HepG2 (cell line): Measurements from ENCODE around the gene CDK11B. TPM values are rescaled to one million over a fixed set of nuclear protein-coding genes. Genes with fewer than 3 reads are reported as not detected.

Source experiments
- ATAC-seq: fragments of 200-7000 bp; cut with Tn5 transposase; 3 replicates; pipeline ENCODE4 v1.9.1; 2020; ENCODE audit warnings: mild to moderate bottlenecking, moderate library complexity
- BruUV-seq: library from RNA; stranded (reverse); fragments of 400-500 nt; replicated peaks from 2 replicates; lab custom pipeline; 2021; lab: Mats Ljungman, UMichigan
- CTCF ChIA-PET: fragments of 300-600 bp; formaldehyde crosslinking; extraction: SDS; loops from one replicate; lab custom pipeline; 2021; ENCODE audit warnings: low total read pairs, inconsistent platforms, low intra/inter-chr PET ratio; lab: Yijun Ruan, JAX
- POLR2A ChIA-PET: fragments of 350-600 bp; sonication (Branson Sonifier 250); formaldehyde crosslinking; loops from one replicate; lab custom pipeline; 2020; ENCODE audit warnings: antibody characterized with exemption, inconsistent platforms; lab: Yijun Ruan, JAX
- DNase-seq: peaks from one replicate; pipeline ENCODE4 v3.0.0-alpha.2; 2015; ENCODE audit warnings: low spot score
- FAIRE-seq: peaks from 3 replicates; lab custom pipeline; 2011; peaks lifted over from hg19 to GRCh38; lab: Jason Lieb, UNC
- H2AFZ ChIP-seq: one replicate; pipeline ENCODE4 v1.6.1; 2011; ENCODE audit warnings: low read length, inconsistent platforms
- H3K27ac ChIP-seq: fragments of 300-600 bp; 3 replicates; pipeline ENCODE4 v1.8.0; 2011; ENCODE audit warnings: mixed run types, mild to moderate bottlenecking, mixed read lengths, low read length, inconsistent platforms; ENCODE audit not compliant: insufficient read depth; ENCODE audit errors: extremely low read length
- H3K27me3 ChIP-seq, 2 experiments: fragments of 200-600 bp in 1 of 2; 2 replicates in 1 of 2; 3 replicates in 1 of 2; pipeline versions ENCODE4 v1.6.0 to v1.8.0; 2011; ENCODE audit warnings: low read length in 2 of 2, mild to moderate bottlenecking in 2 of 2, moderate library complexity in 2 of 2, inconsistent platforms in 1 of 2; ENCODE audit not compliant: insufficient read depth in 2 of 2, control insufficient read depth in 1 of 2
- H3K36me3 ChIP-seq, 2 experiments: fragments of 200-600 bp in 1 of 2; replicated peaks in 1 of 2; 2 replicates in 1 of 2; 3 replicates in 1 of 2; pipeline versions ENCODE4 v1.5.1 to v1.8.0; 2011; ENCODE audit warnings: low read length in 2 of 2, inconsistent platforms in 1 of 2; ENCODE audit not compliant: insufficient read depth in 2 of 2, control insufficient read depth in 1 of 2
- H3K4me1 ChIP-seq: 2 replicates; pipeline ENCODE4 v1.5.1; 2012; ENCODE audit warnings: low read length, inconsistent platforms; ENCODE audit not compliant: insufficient read depth
- H3K4me2 ChIP-seq: 2 replicates; pipeline ENCODE4 v1.6.0; 2011; ENCODE audit warnings: low read depth, low read length, inconsistent platforms
- H3K4me3 ChIP-seq, 3 experiments: fragments of 200-600 bp in 1 of 3; sonication (generic), shearing (Covaris generic) in 1 of 3; replicated peaks in 1 of 3; 2 replicates each; pipeline ENCODE4 v1.5.1; 2011 to 2016; ENCODE audit warnings: low read length in 3 of 3, inconsistent platforms in 2 of 3, low read depth in 2 of 3, mild to moderate bottlenecking in 2 of 3, control low read depth in 1 of 3, mixed read lengths in 1 of 3; ENCODE audit not compliant: insufficient read depth in 1 of 3
- H3K79me2 ChIP-seq: one replicate; pipeline ENCODE4 v1.6.1; 2011; ENCODE audit warnings: low read length, inconsistent platforms; ENCODE audit not compliant: insufficient read depth
- H3K9ac ChIP-seq: 2 replicates; pipeline ENCODE4 v1.6.0; 2011; ENCODE audit warnings: mild to moderate bottlenecking, low read depth, low read length, inconsistent platforms; ENCODE audit not compliant: insufficient read depth
- H3K9me3 ChIP-seq: 2 replicates; pipeline ENCODE4 v1.5.1; 2012; ENCODE audit warnings: mild to moderate bottlenecking, low read length
- H4K20me1 ChIP-seq: 2 replicates; pipeline ENCODE4 v1.6.0; 2011; ENCODE audit warnings: inconsistent platforms, mild to moderate bottlenecking, low read length, moderate library complexity; ENCODE audit not compliant: insufficient read depth
- AGO2 ChIP-seq: fragments of 200-400 bp; formaldehyde crosslinking; optimal IDR thresholded peaks from 2 replicates; pipeline ENCODE3; 2017; ENCODE audit warnings: mild to moderate bottlenecking, low read depth, low read length, moderate library complexity
- BATF2 ChIP-seq: sonication (generic); formaldehyde crosslinking; IDR thresholded peaks from 2 replicates; pipeline ENCODE4 v1.8.0; 2022; ENCODE audit warnings: mild to moderate bottlenecking, missing genetic modification reagents, moderate library complexity
- CREM ChIP-seq, 2 experiments: sonication (generic) in 1 of 2; formaldehyde crosslinking in 1 of 2; IDR thresholded peaks; 2 replicates each; pipeline versions ENCODE4 v1.4.0 to v1.6.1; 2016 to 2020; ENCODE audit warnings: antibody characterized with exemption in 1 of 2, mild to moderate bottlenecking in 1 of 2, missing genetic modification reagents in 1 of 2
- DMAP1 ChIP-seq: IDR thresholded peaks from 2 replicates; pipeline ENCODE4 v1.6.1; 2016
- GABPB1 ChIP-seq: IDR thresholded peaks from 2 replicates; pipeline ENCODE4 v1.6.1; 2016; ENCODE audit warnings: mild to moderate bottlenecking, missing genetic modification reagents, moderate library complexity, missing compliant biosample characterization
- GMEB1 ChIP-seq: sonication (generic); formaldehyde crosslinking; IDR thresholded peaks from 2 replicates; pipeline ENCODE4 v1.5.1; 2020; ENCODE audit warnings: missing genetic modification reagents, mild to moderate bottlenecking, borderline replicate concordance
- ISX ChIP-seq: sonication (generic); formaldehyde crosslinking; conservative IDR thresholded peaks from 2 replicates; pipeline ENCODE4 v1.5.0; 2020; ENCODE audit warnings: missing genetic modification reagents
- MTF2 ChIP-seq: sonication (generic); formaldehyde crosslinking; IDR thresholded peaks from 2 replicates; pipeline ENCODE4 v1.5.0; 2020; ENCODE audit warnings: missing genetic modification reagents, borderline replicate concordance
- MZF1 ChIP-seq: sonication (generic); formaldehyde crosslinking; IDR thresholded peaks from 2 replicates; pipeline ENCODE4 v1.8.1; 2023; ENCODE audit warnings: mild to moderate bottlenecking, missing genetic modification reagents, borderline replicate concordance
- PHF8 ChIP-seq: sonication (generic); formaldehyde crosslinking; IDR thresholded peaks from 2 replicates; pipeline ENCODE4 v1.5.0; 2020; ENCODE audit warnings: missing genetic modification reagents
- SALL1 ChIP-seq: sonication (generic); formaldehyde crosslinking; IDR thresholded peaks from 2 replicates; pipeline ENCODE4 v1.8.0; 2022; ENCODE audit warnings: mild to moderate bottlenecking, missing genetic modification reagents
- USF2 ChIP-seq, 2 experiments: sonication (generic) in 1 of 2; formaldehyde crosslinking in 1 of 2; IDR thresholded peaks; 2 replicates each; pipeline versions ENCODE4 v1.5.1 to v1.6.1; 2011 to 2020; ENCODE audit warnings: borderline replicate concordance in 1 of 2, low read depth in 1 of 2, low read length in 1 of 2, mild to moderate bottlenecking in 1 of 2, missing genetic modification reagents in 1 of 2, moderate library complexity in 1 of 2
- ZBTB3 ChIP-seq: sonication (generic); formaldehyde crosslinking; IDR thresholded peaks from 2 replicates; pipeline ENCODE4 v1.4.0; 2020; ENCODE audit warnings: low read depth, mild to moderate bottlenecking, moderate library complexity, missing genetic modification reagents, borderline replicate concordance
- ZFP41 ChIP-seq: sonication (generic); formaldehyde crosslinking; IDR thresholded peaks from 2 replicates; pipeline ENCODE4 v1.4.0; 2020; ENCODE audit warnings: mild to moderate bottlenecking, missing genetic modification reagents, borderline replicate concordance
- ZGPAT ChIP-seq: IDR thresholded peaks from 2 replicates; pipeline ENCODE4 v1.6.1; 2016; ENCODE audit warnings: mild to moderate bottlenecking
- ZKSCAN5 ChIP-seq: sonication (generic); formaldehyde crosslinking; IDR thresholded peaks from 2 replicates; pipeline ENCODE4 v1.5.1; 2020; ENCODE audit warnings: mild to moderate bottlenecking, missing genetic modification reagents
- ZNF263 ChIP-seq: sonication (generic); formaldehyde crosslinking; IDR thresholded peaks from 2 replicates; pipeline ENCODE4 v1.4.0; 2020; ENCODE audit warnings: missing genetic modification reagents
- ZNF430 ChIP-seq: sonication (generic); formaldehyde crosslinking; IDR thresholded peaks from 2 replicates; pipeline ENCODE4 v1.9.0; 2021; ENCODE audit warnings: mild to moderate bottlenecking, missing genetic modification reagents
- ZNF598 ChIP-seq: sonication (generic); formaldehyde crosslinking; IDR thresholded peaks from 2 replicates; pipeline ENCODE4 v1.5.1; 2020; ENCODE audit warnings: mild to moderate bottlenecking, missing genetic modification reagents, borderline replicate concordance
- WGBS: methylation state at CpG from one replicate; pipeline ENCODE4 v1.1.6; 2017; ENCODE audit warnings: low lambda C conversion rate; 5-methylcytosine and 5-hydroxymethylcytosine counted together
- in situ Hi-C: cut with HindIII; loops from 2 replicates; pipeline ENCODE4 v1.10.0; 2017; ENCODE audit warnings: low pct_unique_long_range_greater_than_20kb; ENCODE audit not compliant: extremely low pct_ligation_motif_present
- intact Hi-C: fragments of 100-400 bp; cut with micrococcal nuclease; formaldehyde crosslinking; loops from one replicate; pipeline ENCODE4 v1.10.0; 2022; ENCODE audit not compliant: unreplicated experiment
- polyA plus RNA-seq, 8 experiments: library from polyadenylated mRNA; depleted of rRNA in 3 of 8; stranded (reverse) in 7 of 8; unstranded in 1 of 8; fragments of >200 nt; fragmentation: Illumina TruSeq in 4 of 8; extraction: Trizol in 4 of 8; gene quantifications; 2 replicates each; pipeline versions ENCODE4 v1.2.1 to v1.2.3, GENCODE V29; 2011 to 2016; ENCODE audit warnings: low read depth in 4 of 8, missing spikeins in 1 of 8, mixed read lengths in 1 of 8; ENCODE audit not compliant: insufficient read depth in 1 of 8
- total RNA-seq, 5 experiments: library from RNA; depleted of rRNA; stranded (reverse); fragments of >200 nt; fragmentation: Illumina TruSeq; extraction: Trizol; gene quantifications; 2 replicates each; pipeline ENCODE4 v1.2.3, GENCODE V29; 2016; ENCODE audit warnings: low read depth in 1 of 5

CDK11B gene
- total and polyA plus RNA-seq, 2 of the 13 experiments (the other 11 are each of a cell fraction or from before 2014, with no cell fraction given): 3.6 to 15.1 TPM

GRCh38 chr1:1631782-1632420, 26.9 kb downstream of the CDK11B start, which contains the start of gene MMP23B:
MMP23B (plus strand) TSS chr1:1632173; CDS start chr1:1632219, 46 bp downstream.
- ATAC-seq (peak; percentile 43), FAIRE-seq (no peak), DNase-seq (no peak)
- H4K20me1 ChIP-seq: no peaks in the 10 kb centered on the region
- H3K79me2 ChIP-seq: no peaks in the 10 kb centered on the region
- no peak within 1 kb of the TSS for H2AFZ ChIP-seq
- 13% methylated on average over 6 of the region's 48 CpGs for WGBS
- POLR2A ChIA-PET: no interaction called here
- no peaks in the 10 kb centered on the region for H3K27me3 ChIP-seq
- H3K36me3 ChIP-seq: peaks cover 0 to 2% of the 10 kb centered on the region in 2 experiments; a peak in 1 of 5 replicates
- BruUV-seq: no TSS peak
- H3K9ac ChIP-seq: peak within 1 kb of the TSS; percentile 49; the same call in 1 of the 2 replicates
- in situ Hi-C loops: no loop called here
- H3K9me3 ChIP-seq: no peaks in the 10 kb centered on the region
- CTCF ChIA-PET: no interaction called here
- intact Hi-C loops: no loop called here
- H3K4me1 ChIP-seq: no peaks in the 10 kb centered on the region
- H3K27ac ChIP-seq: no peak within 1 kb of the TSS
- peak within 1 kb of the TSS; percentile 70 for H3K4me2 ChIP-seq
- peak within 1 kb of the TSS; percentile 12 to 63 (median 43); a peak in 4 of 6 replicates for H3K4me3 ChIP-seq
- TF ChIP-seq GMEB1 (CRISPR knock-in tag) (no peak), DMAP1 (CRISPR knock-in tag) (no peak), GABPB1 (peak; percentile 21; the same call in 1 of the 2 replicates), ZNF263 (CRISPR knock-in tag) (no peak), AGO2 (no peak), PHF8 (CRISPR knock-in tag) (peak; percentile 33; the same call in 1 of the 2 replicates), USF2 (IDR thresholded peaks at IDR 0.05; ENCODE audit: low read depth, low read length) (no peak), USF2 (CRISPR knock-in tag; IDR thresholded peaks at IDR 0.05; ENCODE audit: borderline replicate concordance) (no peak), ZFP41 (CRISPR knock-in tag) (no peak), ISX (CRISPR knock-in tag) (no peak), MZF1 (CRISPR knock-in tag) (no peak), ZBTB3 (CRISPR knock-in tag) (no peak), ZNF598 (CRISPR knock-in tag) (no peak), ZGPAT (CRISPR knock-in tag) (no peak), SALL1 (CRISPR knock-in tag) (no peak), CREM (IDR thresholded peaks at IDR 0.05) (no peak), CREM (CRISPR knock-in tag; IDR thresholded peaks at IDR 0.05) (no peak), MTF2 (CRISPR knock-in tag) (no peak), BATF2 (no peak), ZNF430 (CRISPR knock-in tag) (no peak), ZKSCAN5 (CRISPR knock-in tag) (no peak)
